Loucy (cell line): ENCODE measurements around the gene FEM1A.
"Not testable (repeated sequence)": the region's sequence is repeated elsewhere in the genome, so short reads cannot be mapped to it uniquely, and the experiment has no call there.

ENCODE experiments used
- EZH2phosphoT487 ChIP-seq: fragments of 200-600 bp; IDR thresholded peaks from 2 replicates; pipeline ENCODE4 v1.6.1; 2018; ENCODE audit warnings: antibody characterized with exemption, mild to moderate bottlenecking, moderate library complexity, borderline replicate concordance
- TF ChIP-seq, protein P1 (sequence below): fragments of 200-600 bp; sonication (generic); conservative IDR thresholded peaks from 2 replicates; pipeline ENCODE4 v1.5.1; 2014; ENCODE audit warnings: mild to moderate bottlenecking, antibody characterized with exemption, low read length

DNA sequence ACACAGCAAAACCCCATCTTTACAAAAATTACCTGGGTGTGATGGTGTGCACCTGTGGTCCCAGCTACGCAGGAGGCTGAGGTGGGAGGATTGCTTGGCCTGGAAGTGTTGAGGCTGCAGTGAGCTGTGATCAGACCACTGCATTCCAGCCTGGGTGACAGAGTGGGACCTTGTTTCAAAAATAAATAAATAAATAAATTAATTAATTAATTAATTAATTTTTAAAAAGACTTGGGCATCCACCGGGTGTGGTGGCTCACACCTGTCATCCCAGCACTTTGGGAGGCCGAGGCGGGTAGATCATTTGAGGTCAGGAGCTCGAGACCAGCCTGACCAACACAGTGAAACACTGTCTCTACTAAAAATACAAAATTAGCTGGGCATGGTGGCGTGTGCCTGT is 13.6 kb downstream of the FEM1A start:
- TF ChIP-seq, protein P1, sequence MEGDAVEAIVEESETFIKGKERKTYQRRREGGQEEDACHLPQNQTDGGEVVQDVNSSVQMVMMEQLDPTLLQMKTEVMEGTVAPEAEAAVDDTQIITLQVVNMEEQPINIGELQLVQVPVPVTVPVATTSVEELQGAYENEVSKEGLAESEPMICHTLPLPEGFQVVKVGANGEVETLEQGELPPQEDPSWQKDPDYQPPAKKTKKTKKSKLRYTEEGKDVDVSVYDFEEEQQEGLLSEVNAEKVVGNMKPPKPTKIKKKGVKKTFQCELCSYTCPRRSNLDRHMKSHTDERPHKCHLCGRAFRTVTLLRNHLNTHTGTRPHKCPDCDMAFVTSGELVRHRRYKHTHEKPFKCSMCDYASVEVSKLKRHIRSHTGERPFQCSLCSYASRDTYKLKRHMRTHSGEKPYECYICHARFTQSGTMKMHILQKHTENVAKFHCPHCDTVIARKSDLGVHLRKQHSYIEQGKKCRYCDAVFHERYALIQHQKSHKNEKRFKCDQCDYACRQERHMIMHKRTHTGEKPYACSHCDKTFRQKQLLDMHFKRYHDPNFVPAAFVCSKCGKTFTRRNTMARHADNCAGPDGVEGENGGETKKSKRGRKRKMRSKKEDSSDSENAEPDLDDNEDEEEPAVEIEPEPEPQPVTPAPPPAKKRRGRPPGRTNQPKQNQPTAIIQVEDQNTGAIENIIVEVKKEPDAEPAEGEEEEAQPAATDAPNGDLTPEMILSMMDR: not testable (repeated sequence)
- not testable (repeated sequence) for TF ChIP-seq EZH2phosphoT487
